Measurements from ENCODE around the gene RYR3.
"Not testable (repeated sequence)": the region's sequence is repeated elsewhere in the genome, so short reads cannot be mapped to it uniquely, and the experiment has no call there.

Gene RYR3

DNA sequence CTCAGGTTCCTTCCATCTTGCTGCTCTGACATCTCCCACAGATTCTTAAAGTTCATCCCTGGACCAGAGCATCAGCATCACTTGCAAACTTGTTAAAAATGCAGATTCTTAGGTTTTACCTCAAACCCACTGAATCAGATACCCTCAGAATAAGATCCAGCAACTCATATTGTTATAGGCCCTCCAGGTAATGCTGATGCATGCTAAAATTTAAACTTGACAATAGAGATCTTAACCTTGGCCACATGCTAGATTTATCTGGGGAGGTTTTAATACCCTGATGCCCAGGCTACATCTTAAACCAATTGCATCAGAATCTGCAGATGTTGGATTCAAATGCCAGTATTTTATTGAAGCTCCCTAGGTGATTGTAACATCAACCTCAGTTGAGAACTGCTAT lies 256.9 kb downstream of the RYR3 start:
- TF ChIP-seq, protein P1, sequence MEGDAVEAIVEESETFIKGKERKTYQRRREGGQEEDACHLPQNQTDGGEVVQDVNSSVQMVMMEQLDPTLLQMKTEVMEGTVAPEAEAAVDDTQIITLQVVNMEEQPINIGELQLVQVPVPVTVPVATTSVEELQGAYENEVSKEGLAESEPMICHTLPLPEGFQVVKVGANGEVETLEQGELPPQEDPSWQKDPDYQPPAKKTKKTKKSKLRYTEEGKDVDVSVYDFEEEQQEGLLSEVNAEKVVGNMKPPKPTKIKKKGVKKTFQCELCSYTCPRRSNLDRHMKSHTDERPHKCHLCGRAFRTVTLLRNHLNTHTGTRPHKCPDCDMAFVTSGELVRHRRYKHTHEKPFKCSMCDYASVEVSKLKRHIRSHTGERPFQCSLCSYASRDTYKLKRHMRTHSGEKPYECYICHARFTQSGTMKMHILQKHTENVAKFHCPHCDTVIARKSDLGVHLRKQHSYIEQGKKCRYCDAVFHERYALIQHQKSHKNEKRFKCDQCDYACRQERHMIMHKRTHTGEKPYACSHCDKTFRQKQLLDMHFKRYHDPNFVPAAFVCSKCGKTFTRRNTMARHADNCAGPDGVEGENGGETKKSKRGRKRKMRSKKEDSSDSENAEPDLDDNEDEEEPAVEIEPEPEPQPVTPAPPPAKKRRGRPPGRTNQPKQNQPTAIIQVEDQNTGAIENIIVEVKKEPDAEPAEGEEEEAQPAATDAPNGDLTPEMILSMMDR (conservative IDR thresholded peaks at IDR 0.05; ENCODE audit: low read length), result no peak
- TF ChIP-seq EZH2phosphoT487 (IDR thresholded peaks at IDR 0.05; ENCODE audit: borderline replicate concordance), result no peak
- no peaks in the 10 kb centered on the region for H3K27me3 ChIP-seq (ENCODE audit: insufficient read depth, low read length, poor library complexity, severe bottlenecking)

DNA sequence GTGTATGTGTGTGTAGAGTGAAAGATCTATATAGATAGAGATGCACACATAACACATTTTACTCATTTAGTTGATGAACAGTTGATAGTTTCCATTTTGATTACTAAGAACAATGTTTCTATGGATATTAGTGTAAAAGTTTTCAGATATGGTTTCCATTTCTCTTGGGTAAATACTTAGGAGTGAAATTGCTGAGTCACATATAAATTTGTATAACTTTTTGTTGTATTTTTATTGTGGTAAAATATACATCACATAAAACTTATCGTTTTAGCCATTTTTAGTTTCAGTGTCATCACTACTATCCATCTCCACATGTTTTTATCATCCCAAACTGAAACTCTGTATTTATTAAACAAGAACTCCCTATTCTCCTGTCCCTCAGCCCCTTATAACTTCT lies 258.3 kb downstream of the RYR3 start:
- Histone ChIP-seq H3K79me2 (ENCODE audit: insufficient read depth, low read length) (no peaks in the 10 kb centered on the region), H3K4me1 (ENCODE audit: insufficient read depth, low read length, poor library complexity, severe bottlenecking) (no peaks in the 10 kb centered on the region), H3K9ac (ENCODE audit: low read depth, low read length, poor library complexity, severe bottlenecking) (no peak overlapping the region), H3K9me3 (ENCODE audit: insufficient read depth, low read depth, low read length) (no peaks in the 10 kb centered on the region), H3K4me3 (ENCODE audit: low read length, poor library complexity, severe bottlenecking) (no peak overlapping the region), H3K36me3 (ENCODE audit: insufficient read depth, low read length) (no peaks in the 10 kb centered on the region), H2AFZ (ENCODE audit: low read length) (no peak overlapping the region), H3K4me2 (ENCODE audit: low read depth, low read length, poor library complexity, severe bottlenecking) (no peak overlapping the region), H4K20me1 (ENCODE audit: insufficient read depth, low read length, poor library complexity, severe bottlenecking) (no peaks in the 10 kb centered on the region), H3K9me2 (replicated peaks; ENCODE audit: low read depth, low read length) (no peaks in the 10 kb centered on the region), H3F3A (ENCODE audit: low read depth) (no peaks in the 10 kb centered on the region), H3K27me3 (ENCODE audit: insufficient read depth, low read length, poor library complexity, severe bottlenecking) (no peaks in the 10 kb centered on the region)
- TF ChIP-seq, protein P1 (conservative IDR thresholded peaks at IDR 0.05; ENCODE audit: low read length), result no peak
- no peak for TF ChIP-seq EZH2phosphoT487 (IDR thresholded peaks at IDR 0.05; ENCODE audit: borderline replicate concordance)

More for the DNA sequence above, 256.9 kb downstream of the RYR3 start:
- no peaks in the 10 kb centered on the region for H3K36me3 ChIP-seq (ENCODE audit: insufficient read depth, low read length)
- H3K4me3 ChIP-seq (ENCODE audit: low read length, poor library complexity, severe bottlenecking), result no peak overlapping the region
- no peaks in the 10 kb centered on the region for H4K20me1 ChIP-seq (ENCODE audit: insufficient read depth, low read length, poor library complexity, severe bottlenecking)
- H3K9me2 ChIP-seq (replicated peaks; ENCODE audit: low read depth, low read length), result no peaks in the 10 kb centered on the region
- H3K4me2 ChIP-seq (ENCODE audit: low read depth, low read length, poor library complexity, severe bottlenecking), result no peak overlapping the region
- H3F3A ChIP-seq (ENCODE audit: low read depth), result no peaks in the 10 kb centered on the region
- no peaks in the 10 kb centered on the region for H3K79me2 ChIP-seq (ENCODE audit: insufficient read depth, low read length)
- no peaks in the 10 kb centered on the region for H3K4me1 ChIP-seq (ENCODE audit: insufficient read depth, low read length, poor library complexity, severe bottlenecking)
- no peak overlapping the region for H3K9ac ChIP-seq (ENCODE audit: low read depth, low read length, poor library complexity, severe bottlenecking)
- H3K9me3 ChIP-seq (ENCODE audit: insufficient read depth, low read depth, low read length), result no peaks in the 10 kb centered on the region
- no peak overlapping the region for H2AFZ ChIP-seq (ENCODE audit: low read length)

DNA sequence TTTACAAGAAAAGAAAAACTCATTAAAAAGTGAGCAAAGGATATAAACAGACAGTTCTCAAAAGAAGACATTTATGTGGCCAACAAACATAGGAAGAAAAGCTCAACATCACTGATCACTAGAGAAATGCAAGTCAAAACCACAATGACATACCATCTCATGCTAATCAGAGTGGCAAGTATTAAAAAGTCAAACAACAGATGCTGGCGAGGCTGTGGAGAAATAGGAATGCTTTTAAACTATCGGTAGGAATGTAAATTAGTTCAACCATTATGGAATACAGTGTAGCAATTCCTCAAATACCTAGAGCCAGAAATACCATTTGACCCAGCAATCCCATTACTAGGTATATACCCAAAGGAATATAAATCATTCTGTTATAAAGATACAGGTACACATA lies 267.1 kb downstream of the RYR3 start:
- not testable (repeated sequence) for H3K9ac ChIP-seq (ENCODE audit: low read depth, low read length, poor library complexity, severe bottlenecking); H3K4me3 ChIP-seq (ENCODE audit: low read length, poor library complexity, severe bottlenecking); H3F3A ChIP-seq (ENCODE audit: low read depth); H3K27me3 ChIP-seq (ENCODE audit: insufficient read depth, low read length, poor library complexity, severe bottlenecking); H3K36me3 ChIP-seq (ENCODE audit: insufficient read depth, low read length); H3K4me2 ChIP-seq (ENCODE audit: low read depth, low read length, poor library complexity, severe bottlenecking); H3K9me2 ChIP-seq (replicated peaks; ENCODE audit: low read depth, low read length); H2AFZ ChIP-seq (ENCODE audit: low read length); H3K79me2 ChIP-seq (ENCODE audit: insufficient read depth, low read length); H4K20me1 ChIP-seq (ENCODE audit: insufficient read depth, low read length, poor library complexity, severe bottlenecking); H3K4me1 ChIP-seq (ENCODE audit: insufficient read depth, low read length, poor library complexity, severe bottlenecking); H3K9me3 ChIP-seq (ENCODE audit: insufficient read depth, low read depth, low read length)

DNA sequence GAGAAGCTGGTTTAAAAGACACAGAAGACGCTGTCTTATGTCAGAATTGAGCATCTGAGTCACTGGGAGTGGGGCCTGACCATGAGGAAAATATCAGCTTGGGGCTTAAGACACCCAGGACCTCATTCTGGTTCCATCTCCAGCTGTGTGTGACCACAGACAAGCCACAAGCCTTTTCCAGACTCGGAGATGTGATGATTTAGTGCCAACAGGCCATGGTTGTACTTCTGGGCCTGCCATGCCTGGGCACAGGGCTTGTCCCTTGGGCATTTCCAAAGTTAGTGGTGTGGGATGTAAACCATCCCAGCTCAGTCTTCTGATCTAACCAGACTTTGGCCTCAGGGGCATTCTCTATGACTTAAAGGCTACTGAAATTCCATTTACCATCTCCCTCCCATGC lies 269.8 kb downstream of the RYR3 start:
- Histone ChIP-seq H3K79me2 (ENCODE audit: insufficient read depth, low read length) (no peaks in the 10 kb centered on the region), H3K9me3 (ENCODE audit: insufficient read depth, low read depth, low read length) (no peaks in the 10 kb centered on the region), H3K9me2 (replicated peaks; ENCODE audit: low read depth, low read length) (no peaks in the 10 kb centered on the region), H3K27me3 (ENCODE audit: insufficient read depth, low read length, poor library complexity, severe bottlenecking) (no peaks in the 10 kb centered on the region), H2AFZ (ENCODE audit: low read length) (no peak overlapping the region), H3F3A (ENCODE audit: low read depth) (no peaks in the 10 kb centered on the region), H3K4me1 (ENCODE audit: insufficient read depth, low read length, poor library complexity, severe bottlenecking) (no peaks in the 10 kb centered on the region), H3K9ac (ENCODE audit: low read depth, low read length, poor library complexity, severe bottlenecking) (no peak overlapping the region), H3K36me3 (ENCODE audit: insufficient read depth, low read length) (no peaks in the 10 kb centered on the region), H3K4me2 (ENCODE audit: low read depth, low read length, poor library complexity, severe bottlenecking) (no peak overlapping the region), H4K20me1 (ENCODE audit: insufficient read depth, low read length, poor library complexity, severe bottlenecking) (no peaks in the 10 kb centered on the region), H3K4me3 (ENCODE audit: low read length, poor library complexity, severe bottlenecking) (no peak overlapping the region)
- TF ChIP-seq, protein P1 (conservative IDR thresholded peaks at IDR 0.05; ENCODE audit: low read length), result no peak
- no peak for TF ChIP-seq EZH2phosphoT487 (IDR thresholded peaks at IDR 0.05; ENCODE audit: borderline replicate concordance)
